ENCODE measurements around the gene MGAT5B.

Gene MGAT5B

GRCh38 chr17:76949913-76950695 lies 81.9 kb downstream of the MGAT5B start:
- in situ Hi-C loops (cut with MboI; ENCODE audit: low sequenced_read_pairs, unreplicated experiment) = no loop called here
- TF ChIP-seq, protein P1, sequence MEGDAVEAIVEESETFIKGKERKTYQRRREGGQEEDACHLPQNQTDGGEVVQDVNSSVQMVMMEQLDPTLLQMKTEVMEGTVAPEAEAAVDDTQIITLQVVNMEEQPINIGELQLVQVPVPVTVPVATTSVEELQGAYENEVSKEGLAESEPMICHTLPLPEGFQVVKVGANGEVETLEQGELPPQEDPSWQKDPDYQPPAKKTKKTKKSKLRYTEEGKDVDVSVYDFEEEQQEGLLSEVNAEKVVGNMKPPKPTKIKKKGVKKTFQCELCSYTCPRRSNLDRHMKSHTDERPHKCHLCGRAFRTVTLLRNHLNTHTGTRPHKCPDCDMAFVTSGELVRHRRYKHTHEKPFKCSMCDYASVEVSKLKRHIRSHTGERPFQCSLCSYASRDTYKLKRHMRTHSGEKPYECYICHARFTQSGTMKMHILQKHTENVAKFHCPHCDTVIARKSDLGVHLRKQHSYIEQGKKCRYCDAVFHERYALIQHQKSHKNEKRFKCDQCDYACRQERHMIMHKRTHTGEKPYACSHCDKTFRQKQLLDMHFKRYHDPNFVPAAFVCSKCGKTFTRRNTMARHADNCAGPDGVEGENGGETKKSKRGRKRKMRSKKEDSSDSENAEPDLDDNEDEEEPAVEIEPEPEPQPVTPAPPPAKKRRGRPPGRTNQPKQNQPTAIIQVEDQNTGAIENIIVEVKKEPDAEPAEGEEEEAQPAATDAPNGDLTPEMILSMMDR (IDR thresholded peaks at IDR 0.05; ENCODE audit: borderline replicate concordance, control extremely low read depth, extremely low read depth, insufficient read depth, missing control alignments) = no peak
- DNase-seq (ENCODE audit: low spot score) = no peak

GRCh38 chr17:76951375-76951905 lies 83.2 kb downstream of the MGAT5B start:
- in situ Hi-C loops (cut with MboI; ENCODE audit: low sequenced_read_pairs, unreplicated experiment) = no loop called here

GRCh38 chr17:76952402-76952801 lies 84.2 kb downstream of the MGAT5B start:
- no peak for DNase-seq (ENCODE audit: low spot score)
- TF ChIP-seq, protein P1 (IDR thresholded peaks at IDR 0.05; ENCODE audit: borderline replicate concordance, control extremely low read depth, extremely low read depth, insufficient read depth, missing control alignments) = no peak
- in situ Hi-C loops (cut with MboI; ENCODE audit: low sequenced_read_pairs, unreplicated experiment) = no loop called here

More at GRCh38 chr17:76951375-76951905, 83.2 kb downstream of the MGAT5B start:
- DNase-seq (ENCODE audit: low spot score) = no peak
- TF ChIP-seq, protein P1 (IDR thresholded peaks at IDR 0.05; ENCODE audit: borderline replicate concordance, control extremely low read depth, extremely low read depth, insufficient read depth, missing control alignments) = no peak

- TF ChIP-seq, protein P1 (IDR thresholded peaks at IDR 0.05; ENCODE audit: borderline replicate concordance, control extremely low read depth, extremely low read depth, insufficient read depth, missing control alignments) = no peak
- DNase-seq (ENCODE audit: low spot score) = no peak
- in situ Hi-C loops (cut with MboI; ENCODE audit: low sequenced_read_pairs, unreplicated experiment) = no loop called here
Observed at GRCh38 chr17:76953066-76953465, 84.9 kb downstream of the MGAT5B start.

GRCh38 chr17:76953946-76954345 lies 85.7 kb downstream of the MGAT5B start:
- TF ChIP-seq, protein P1 (IDR thresholded peaks at IDR 0.05; ENCODE audit: borderline replicate concordance, control extremely low read depth, extremely low read depth, insufficient read depth, missing control alignments) = no peak
- in situ Hi-C loops (cut with MboI; ENCODE audit: low sequenced_read_pairs, unreplicated experiment) = no loop called here
- no peak for DNase-seq (ENCODE audit: low spot score)

DNA sequence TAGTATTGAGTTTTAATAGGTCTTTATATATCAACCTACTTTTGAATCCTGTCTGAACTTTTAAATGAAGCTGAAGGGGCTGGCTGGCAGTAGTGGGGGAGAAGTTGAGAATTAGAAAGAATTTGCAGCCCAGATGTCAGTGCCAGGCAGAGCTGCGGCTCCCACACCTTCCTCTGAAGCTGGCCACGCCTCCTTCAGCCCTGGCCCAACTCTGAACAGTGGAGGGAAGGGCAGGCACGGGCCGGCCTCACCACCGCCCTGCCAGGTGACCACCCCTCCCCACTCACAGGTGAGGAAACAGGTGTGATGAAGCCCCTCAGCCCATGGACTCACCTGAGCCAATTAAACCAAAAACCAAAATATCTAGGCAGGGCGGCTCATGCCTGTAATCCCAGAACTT lies 87.0 kb downstream of the MGAT5B start:
- TF ChIP-seq, protein P1 (IDR thresholded peaks at IDR 0.05; ENCODE audit: borderline replicate concordance, control extremely low read depth, extremely low read depth, insufficient read depth, missing control alignments) = no peak
- DNase-seq (ENCODE audit: low spot score) = no peak
- in situ Hi-C loops (cut with MboI; ENCODE audit: low sequenced_read_pairs, unreplicated experiment) = no loop called here
